HG03175 (cell line): Measurements from ENCODE around the gene QRICH1.
A peak's percentile ranks its signal among the peaks of the same experiment; 100 is the strongest.

Experiments
- ATAC-seq: cut with Tn5 transposase; IDR thresholded peaks from one replicate; pipeline ENCODE4 v1.9.1; 2021; ENCODE audit warnings: mild to moderate bottlenecking, moderate library complexity; ENCODE audit not compliant: unreplicated experiment

Gene QRICH1

GRCh38 chr3:49120096-49120437 lies 26.2 kb upstream of the QRICH1 start:
- peak; percentile 19 for ATAC-seq

GRCh38 chr3:49119439-49119838 lies 25.6 kb upstream of the QRICH1 start:
- no peak for ATAC-seq

GRCh38 chr3:49119036-49119435 lies 25.2 kb upstream of the QRICH1 start:
- no peak for ATAC-seq

GRCh38 chr3:49112262-49112661 lies 18.4 kb upstream of the QRICH1 start:
- no peak for ATAC-seq

- no peak for ATAC-seq
Measured at GRCh38 chr3:49111347-49111746, 17.5 kb upstream of the QRICH1 start.

- no peak for ATAC-seq
Measured at GRCh38 chr3:49110780-49111179, 16.9 kb upstream of the QRICH1 start.

GRCh38 chr3:49108346-49108745 lies 14.5 kb upstream of the QRICH1 start:
- no peak for ATAC-seq

- peak; percentile 97 for ATAC-seq
Measured at GRCh38 chr3:49104427-49105291, 10.8 kb upstream of the QRICH1 start, which contains the start of gene QARS1. TSS of gene QARS1 (minus strand) at chr3:49104757. CDS start at chr3:49104733, 24 bp downstream.

GRCh38 chr3:49104052-49104426 lies 10.2 kb upstream of the QRICH1 start:
- no peak for ATAC-seq

- ATAC-seq, result no peak
Measured at GRCh38 chr3:49100046-49100615, 6.3 kb upstream of the QRICH1 start.

- no peak for ATAC-seq
Measured at GRCh38 chr3:49098910-49099630, 5.2 kb upstream of the QRICH1 start.

- no peak for ATAC-seq
Measured at GRCh38 chr3:49098429-49098828, 4.6 kb upstream of the QRICH1 start.

GRCh38 chr3:49092938-49093852 lies 676 bp downstream of the QRICH1 start:
- ATAC-seq, result peak; percentile 35

GRCh38 chr3:49081429-49081828 lies 12.4 kb downstream of the QRICH1 start:
- ATAC-seq, result no peak

GRCh38 chr3:49079270-49079669 lies 14.6 kb downstream of the QRICH1 start:
- no peak for ATAC-seq

GRCh38 chr3:49076646-49077045 lies 17.2 kb downstream of the QRICH1 start:
- no peak for ATAC-seq

GRCh38 chr3:49076116-49076515 lies 17.8 kb downstream of the QRICH1 start:
- no peak for ATAC-seq

- ATAC-seq, result no peak
Measured at GRCh38 chr3:49058011-49058410, 35.9 kb downstream of the QRICH1 start.

- no peak for ATAC-seq
Measured at GRCh38 chr3:49057268-49057667, 36.6 kb downstream of the QRICH1 start.

- no peak for ATAC-seq
Measured at GRCh38 chr3:49054344-49054862, 39.5 kb downstream of the QRICH1 start.

- no peak for ATAC-seq
Measured at GRCh38 chr3:49053543-49053942, 40.3 kb downstream of the QRICH1 start.
